HG03521 (cell line): ENCODE data around the gene KIF21B.

Experiments
- ATAC-seq: cut with Tn5 transposase; IDR thresholded peaks from one replicate; pipeline ENCODE4 v1.9.1; 2021; ENCODE audit warnings: mild to moderate bottlenecking, moderate library complexity; ENCODE audit not compliant: unreplicated experiment

KIF21B gene

DNA sequence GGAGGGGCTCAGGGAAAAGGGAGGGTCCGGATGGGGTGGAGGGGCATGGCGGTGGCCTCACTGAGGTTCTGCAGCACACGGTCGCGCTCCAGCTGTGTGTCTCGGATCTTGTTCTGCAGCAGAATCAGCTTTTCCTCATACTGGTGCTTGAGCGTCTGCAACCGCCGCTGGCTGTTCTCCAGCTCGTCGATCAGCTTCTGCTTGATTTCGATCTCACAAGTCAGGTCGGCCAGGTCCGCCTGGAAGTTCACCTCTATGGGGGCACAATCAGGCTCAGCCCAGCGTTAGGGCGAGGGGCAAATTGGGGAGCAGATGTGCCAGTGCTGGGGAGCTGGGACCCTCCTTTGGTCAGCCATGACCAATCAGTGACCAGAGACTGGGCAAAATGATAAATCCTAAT lies 25.2 kb downstream of the KIF21B start:
- ATAC-seq, result no peak

DNA sequence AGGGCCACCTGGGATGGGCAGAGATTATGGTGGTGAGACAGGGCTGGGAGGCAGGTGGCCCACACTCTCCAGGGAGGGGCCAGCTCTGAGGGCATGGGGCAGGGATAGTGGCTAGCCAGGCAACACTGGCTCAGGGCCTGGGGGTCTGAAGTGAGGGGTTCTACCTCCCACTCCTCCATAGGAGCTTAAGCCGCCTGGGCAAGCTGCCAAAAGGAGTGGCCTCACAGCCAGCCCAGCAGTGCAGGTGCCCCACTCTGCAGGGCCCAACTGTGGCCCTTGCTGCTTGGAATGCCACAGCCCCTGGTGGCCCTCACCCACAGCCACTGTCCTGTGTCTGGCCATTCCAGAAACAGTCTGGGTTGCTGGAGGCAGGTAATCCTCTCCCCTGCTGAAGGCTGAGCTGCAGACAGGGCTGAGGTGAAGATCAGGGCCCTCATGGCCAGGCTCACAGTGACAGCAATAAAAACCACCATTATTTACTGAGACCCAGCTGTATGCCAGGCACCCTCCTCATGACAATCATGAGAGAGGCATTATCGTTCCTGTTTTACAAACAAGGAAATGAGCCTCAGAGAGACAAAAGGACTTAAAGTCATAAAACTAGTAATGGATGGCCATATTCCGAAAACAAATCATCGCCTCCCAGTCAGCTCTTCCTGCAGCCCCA lies 31.0 kb downstream of the KIF21B start:
- no peak for ATAC-seq

DNA sequence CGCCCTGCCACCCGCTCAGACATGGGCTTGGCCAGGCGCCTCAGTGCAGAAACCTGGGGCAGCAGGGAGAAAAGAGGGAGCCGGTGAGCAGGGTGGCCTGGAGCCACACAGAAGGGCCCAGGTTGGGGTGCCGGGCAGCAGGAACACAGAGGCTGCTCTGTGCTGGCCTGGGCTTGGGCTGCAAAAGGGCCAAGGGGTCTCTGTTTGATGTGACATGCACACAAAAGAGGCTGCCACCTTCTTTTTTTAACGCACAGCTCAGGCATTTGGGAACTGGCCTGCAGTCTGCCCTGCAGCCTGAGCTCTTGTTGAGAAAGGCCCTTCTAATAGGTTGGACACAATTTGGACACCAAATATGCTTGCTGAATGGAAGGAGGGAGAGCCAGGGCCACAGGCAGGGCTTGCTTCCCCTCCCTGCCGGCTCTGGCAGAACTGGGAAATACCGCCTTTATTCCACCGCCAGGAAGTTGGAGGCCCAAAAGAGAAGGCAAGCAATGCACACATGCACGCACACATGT lies 32.4 kb downstream of the KIF21B start:
- ATAC-seq, result no peak

DNA sequence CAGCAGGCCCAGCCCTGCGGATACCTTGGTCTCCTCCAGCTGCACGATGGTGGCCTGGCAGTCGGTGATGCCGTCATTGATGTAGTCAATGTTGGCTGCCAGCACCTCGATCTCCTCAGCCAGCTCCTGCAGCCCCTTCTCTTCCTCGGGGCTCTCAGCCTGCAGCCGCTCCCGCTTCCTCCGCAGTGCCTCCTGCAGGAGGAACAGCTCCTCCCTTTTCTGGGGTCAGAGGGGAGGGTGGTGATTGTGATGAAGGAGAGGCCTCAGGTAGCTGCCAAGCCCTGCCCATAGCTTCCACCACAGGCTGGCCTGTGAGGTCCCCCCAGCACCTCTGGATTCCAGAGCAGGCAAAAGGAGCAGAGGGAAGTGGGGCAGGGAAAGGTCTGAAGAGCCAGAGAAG lies 33.4 kb downstream of the KIF21B start:
- no peak for ATAC-seq

DNA sequence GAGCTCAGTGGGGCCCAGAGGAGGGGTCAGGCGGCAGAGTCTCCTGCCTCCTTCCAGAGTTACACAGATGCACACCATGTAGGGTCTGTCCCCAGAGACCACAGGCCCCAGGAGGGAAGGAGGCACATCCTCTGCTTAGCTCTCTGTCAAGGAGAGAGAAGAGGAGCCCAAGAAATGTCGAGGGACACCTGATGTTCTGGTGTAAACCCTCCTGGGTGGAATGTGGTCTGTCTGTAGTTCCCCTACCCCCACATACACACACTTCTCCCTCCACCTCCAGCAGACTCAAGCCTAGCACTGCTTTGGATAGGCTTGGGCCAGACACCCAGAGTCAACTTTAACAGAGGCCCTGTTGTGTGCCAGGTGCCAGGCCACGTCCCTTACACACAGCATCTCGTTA lies 34.2 kb downstream of the KIF21B start:
- no peak for ATAC-seq

DNA sequence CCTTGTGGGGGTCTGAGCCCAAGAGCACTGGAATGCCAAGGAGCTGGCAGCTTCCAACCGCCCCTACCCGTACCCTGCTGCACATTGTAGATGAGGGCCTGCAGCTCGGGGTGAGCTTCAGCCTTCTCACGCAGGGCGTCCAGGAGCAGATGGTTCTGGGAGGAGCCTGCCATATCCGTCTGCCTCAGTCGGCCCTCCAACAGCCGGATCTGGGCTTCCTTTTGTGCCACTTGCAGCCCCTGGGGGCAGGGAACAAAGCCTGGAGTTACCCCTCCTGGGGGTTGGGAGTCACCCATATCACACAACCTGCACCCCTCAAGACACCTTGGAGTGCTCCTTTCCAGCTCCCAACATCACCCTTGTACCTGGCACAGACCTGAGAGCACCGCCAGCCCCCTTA lies 34.8 kb downstream of the KIF21B start:
- no peak for ATAC-seq

DNA sequence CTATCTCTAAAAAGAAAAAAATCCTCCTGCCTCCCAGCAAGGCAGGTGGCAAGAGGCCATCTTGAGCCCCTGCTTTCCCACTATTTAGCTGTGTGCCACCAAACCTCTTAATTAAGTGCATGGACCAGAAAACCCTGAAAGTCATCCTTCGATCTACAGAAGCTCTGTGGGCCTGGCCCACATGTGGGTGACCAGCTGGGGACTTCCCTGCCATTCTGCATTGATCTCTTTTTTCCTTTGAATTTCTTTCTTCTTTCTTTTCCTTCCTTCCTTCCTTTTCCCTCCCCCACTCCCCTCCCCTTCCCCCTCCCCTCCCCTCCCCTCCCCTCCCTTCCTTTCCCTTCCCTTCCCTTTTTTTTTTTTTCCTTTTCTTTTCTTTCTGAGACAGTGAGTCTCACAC lies 38.0 kb downstream of the KIF21B start:
- ATAC-seq, result no peak

DNA sequence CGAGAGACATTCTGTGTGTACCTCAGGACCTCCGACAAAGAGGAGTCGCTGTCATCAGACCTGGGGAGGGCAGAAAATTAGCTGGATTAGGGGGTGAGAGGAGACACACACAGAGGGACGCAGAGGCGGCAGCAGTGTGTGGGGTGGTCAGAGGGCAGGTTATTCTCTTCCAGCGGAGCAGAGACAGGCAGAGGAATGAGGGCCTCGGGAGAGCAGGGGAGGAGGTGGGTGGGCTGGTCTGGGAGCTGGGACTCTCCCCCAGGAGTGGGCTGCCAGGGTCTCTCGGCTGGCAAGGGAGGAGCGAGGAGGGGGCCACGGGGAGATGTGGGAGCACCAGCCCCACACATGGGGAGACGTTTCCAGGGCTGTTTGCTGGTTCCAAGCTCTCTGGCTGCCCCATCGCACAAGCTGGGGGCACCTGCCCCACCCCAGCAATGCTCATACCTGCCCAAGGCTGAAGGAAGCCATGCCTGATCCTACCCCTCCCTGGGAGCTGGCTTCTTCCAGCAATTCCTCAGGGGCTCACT lies 40.4 kb downstream of the KIF21B start:
- no peak for ATAC-seq

DNA sequence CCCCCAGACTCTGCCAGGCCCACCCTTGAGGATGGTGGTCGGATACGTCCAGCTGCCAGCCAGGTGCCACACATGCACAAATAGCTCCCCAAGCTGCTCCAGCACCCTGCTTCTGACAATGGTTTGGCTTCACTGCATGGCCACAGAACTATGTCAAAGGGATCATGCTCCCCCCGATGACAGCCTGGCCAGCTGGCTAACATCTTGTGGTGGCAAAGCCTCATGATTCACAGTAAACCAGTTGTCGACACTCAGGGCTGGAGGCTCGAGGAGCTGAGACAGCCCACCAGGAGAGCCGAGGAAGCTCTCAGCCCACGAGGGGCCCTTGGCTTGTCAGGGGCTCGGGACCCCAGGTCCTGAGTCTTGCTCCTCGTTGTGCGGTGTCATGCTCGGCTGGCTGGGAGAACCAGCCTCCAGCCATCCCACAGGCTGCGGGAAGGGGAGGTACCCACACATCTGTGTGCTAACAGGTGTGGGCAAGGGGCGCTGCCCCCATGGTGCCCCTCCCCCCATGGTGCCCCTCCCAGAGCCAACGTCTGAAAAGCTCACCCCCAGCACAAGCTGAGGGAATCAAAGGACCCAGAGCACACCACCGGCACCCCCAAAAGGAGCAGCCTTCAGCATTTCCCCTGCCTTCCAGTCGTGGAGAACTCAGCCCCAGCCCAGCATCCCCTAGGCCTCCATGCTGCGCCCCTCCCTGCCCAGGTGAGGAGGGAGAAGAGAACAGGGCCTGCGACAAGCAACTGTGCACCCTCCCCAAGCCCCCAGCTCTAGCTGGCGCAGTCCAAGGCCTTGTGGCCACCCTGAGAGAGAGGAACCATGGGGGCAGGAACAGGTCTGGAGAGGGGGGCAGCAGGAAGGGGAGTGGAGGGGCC lies 41.2 kb downstream of the KIF21B start:
- no peak for ATAC-seq

DNA sequence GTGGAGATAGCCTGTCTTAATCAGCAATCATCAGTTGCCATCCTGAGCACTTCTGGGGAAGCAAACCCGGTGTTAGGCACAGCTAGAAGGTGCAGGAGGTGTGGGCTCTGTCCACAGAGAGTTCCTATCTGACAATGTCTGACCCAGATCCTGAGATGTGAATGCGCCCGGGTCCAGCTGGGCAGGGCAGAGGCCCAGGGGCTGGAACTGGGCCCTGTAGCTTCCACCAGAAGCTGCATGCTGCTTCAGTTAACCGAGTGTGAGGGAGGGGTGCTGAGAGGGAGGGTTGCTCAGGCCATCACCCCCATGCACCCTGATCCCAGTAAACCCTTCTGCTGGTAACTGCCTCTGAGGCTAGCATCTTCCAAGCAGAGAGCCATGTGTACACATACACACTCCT lies 42.2 kb downstream of the KIF21B start:
- ATAC-seq, result no peak

DNA sequence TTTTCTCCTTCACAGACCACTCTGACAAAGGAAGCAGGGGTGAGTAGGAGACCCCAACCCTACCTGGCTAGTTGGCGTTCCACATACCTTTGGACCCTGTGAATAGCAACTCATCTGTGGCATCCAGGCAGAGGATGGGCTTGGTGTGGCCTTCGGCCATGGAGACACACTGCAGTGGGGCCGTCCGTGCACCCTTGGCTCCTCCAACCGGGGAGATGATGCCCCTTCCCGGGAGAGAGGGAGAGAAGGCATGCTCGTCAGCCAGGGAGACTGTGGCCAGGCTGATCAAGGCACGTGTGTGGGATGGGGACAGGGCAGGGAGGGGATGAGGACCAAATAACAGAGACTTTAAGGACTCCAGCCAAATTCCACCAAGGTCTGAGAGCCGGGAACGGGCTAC lies 42.6 kb downstream of the KIF21B start:
- no peak for ATAC-seq

DNA sequence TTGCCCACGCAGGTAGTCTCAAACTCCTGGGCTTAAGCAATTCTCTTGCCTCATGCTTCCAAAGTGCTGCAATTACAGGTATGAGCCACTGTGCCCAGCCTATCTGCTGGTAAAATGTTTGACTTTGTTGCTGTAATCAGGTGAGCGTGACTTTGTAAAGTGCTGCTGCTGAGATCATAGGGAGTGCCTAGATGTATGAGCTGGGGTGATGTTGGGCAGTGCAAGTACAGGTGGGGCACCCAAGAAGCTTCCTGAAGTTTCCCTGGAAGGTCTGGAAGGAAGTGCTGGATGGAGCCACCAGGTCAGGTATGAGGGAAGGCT lies 43.1 kb downstream of the KIF21B start:
- ATAC-seq, result no peak

DNA sequence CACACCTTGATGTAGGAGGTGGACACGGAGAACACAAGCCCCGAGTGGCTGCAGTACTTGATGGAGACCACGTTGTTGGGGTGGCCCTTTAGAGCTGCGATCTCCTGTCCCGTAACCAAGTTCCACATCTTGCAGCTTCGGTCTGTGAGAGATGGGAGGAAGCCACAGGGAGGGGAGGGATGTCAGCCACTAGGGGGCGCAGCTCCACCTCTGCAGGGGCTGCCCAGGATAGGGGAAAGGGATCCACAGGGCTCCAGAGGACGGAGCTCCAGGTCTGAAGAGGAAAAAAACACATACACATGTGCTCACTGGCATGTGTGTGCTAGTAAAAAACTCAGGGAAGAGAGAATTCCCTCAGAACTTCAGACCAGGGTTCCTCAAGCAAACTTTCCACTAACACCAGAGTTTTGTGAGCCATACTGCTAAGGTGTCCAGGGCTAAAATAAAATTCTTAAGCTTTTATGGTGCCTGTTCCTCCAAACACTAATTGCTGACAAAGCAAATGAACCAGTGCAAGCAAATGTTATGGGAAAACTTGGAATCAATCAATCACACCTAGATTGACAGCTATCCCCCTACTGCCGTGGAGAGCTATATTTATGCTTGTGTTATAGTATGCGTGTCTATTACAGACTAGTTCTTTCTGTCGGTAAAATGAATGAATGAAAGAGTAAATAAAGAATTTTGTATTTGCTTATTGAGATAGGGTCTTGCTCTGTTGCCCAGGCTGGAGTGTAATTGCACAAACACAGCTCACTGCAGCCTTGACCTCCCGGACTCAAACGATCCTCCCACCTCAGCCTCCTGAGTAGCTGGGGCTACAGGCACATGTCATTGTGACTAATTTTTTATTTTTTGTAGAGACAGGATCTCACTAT lies 43.7 kb downstream of the KIF21B start:
- no peak for ATAC-seq

DNA sequence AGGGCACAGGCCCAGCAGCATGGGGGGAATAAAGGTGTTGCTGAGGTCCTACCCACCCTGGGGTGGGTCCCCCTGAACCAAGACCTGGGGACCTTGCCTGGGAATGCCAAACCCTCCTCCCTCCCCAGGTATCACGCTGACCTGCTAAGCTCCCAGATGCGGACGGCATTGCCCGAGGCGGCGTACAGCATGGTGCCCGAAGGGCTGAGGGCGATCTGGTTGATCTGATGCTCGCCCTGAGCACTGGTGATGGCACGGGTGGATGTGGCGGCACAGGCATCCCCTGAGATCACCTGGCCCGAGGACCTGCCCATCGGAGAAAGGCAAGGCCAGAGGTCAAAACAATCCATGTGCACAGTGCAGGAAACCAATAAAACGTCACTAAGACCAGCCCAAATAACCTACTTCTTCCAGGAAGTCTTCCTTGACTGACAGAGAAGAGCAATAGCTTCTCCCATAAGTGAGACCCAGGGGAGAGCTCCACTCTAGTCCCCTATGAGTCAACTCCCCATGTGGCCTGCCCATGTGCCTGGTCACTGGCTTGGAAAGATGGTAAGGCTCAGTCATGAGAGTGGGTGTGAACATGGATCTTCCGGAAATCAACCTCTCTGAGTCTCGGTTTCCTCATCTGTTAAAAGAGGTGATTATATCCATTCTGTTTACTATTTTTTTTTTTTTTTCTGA lies 46.3 kb downstream of the KIF21B start:
- ATAC-seq, result no peak

DNA sequence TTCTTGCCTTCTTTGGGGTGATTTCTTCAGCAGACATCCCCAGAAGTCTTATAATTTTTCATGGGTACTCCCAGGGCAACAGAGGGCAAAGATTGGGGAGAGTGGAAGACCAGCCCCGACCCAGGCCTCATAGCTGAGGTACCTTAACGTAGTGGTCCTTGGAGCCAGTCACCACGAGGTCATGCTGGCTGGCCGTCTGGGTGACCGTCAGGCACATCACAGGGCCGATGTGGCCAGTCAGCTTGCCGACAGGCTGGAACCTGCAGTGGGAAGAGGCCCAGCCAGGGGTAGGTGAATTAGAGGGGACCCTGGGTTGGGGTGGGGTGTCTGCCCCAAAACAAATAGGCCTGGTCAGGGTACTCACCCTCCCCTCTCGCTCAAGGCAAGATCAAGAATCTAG lies 46.9 kb downstream of the KIF21B start:
- no peak for ATAC-seq

DNA sequence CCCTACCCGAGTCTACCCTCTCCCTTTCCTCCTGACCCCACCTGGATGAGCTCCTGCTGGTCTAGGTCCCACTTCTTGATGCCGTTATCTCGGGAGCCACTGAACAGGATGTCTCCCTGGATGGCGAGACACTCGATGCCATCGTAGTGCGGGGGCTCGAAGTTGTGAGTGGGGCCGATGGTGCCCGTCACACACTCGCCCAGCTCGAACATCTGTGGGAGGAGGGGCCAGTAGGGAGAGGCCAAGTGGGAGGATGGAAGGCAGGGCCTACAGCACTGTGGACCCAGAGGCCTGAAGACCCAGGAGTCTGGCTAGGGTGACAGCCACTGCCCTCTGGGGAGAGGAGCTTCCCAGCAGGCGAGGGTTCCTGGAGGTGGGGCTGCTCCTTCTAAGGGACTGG lies 48.1 kb downstream of the KIF21B start:
- ATAC-seq, result no peak

DNA sequence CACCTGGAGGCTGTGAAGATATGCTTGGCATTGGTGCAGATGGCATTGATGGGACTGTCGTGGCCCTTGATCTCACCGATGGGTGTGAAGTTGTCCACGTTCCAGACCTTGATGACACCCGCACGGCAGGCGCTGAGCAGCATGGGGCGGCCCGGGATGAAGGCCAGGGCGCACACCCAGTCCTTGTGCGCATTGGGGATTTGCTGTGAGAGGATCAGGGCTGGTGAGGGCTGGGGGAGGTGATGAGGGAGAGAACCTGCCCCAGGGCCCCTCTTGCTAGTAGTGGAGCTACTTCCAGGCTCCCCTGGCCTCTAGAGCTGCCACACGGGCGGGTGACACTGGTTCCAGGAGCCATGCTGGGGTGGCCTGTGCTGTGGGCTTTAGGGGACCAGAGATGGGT lies 48.8 kb downstream of the KIF21B start:
- ATAC-seq, result no peak

DNA sequence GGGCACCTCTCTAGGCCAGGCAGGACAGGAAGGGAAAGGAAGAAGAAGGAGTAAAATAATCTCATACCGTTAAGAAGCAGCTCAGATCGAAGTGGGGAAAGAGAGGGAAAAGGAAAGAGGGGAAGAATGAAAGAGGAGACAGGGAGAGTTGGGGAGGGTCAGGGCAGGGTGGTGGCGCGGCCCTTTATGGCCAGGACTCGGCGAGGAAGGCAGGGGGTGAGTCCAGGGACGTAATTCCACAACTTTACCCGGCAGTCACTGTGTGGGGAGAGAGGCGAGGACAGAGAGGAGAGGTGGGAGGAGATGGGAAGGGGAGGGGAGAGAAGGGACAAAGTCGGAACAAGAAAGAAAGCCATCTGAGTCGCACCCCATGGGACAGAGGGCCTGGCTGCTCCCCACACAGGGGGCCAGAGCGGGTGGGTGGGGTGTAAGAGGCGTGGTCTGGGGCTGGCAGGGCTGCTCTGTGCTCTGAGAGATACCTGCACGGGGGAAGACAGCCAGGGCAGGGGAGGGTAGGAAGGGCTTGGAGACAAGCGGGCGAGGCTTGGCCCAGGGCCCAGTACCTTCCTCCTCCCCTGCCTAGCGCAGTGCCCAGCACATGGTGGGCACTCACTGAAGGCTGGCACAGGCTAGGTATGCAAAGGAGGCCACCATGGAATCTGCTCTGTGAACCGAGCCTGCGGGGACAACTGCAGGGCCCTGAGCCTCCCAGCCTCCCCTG lies 49.4 kb downstream of the KIF21B start:
- no peak for ATAC-seq

DNA sequence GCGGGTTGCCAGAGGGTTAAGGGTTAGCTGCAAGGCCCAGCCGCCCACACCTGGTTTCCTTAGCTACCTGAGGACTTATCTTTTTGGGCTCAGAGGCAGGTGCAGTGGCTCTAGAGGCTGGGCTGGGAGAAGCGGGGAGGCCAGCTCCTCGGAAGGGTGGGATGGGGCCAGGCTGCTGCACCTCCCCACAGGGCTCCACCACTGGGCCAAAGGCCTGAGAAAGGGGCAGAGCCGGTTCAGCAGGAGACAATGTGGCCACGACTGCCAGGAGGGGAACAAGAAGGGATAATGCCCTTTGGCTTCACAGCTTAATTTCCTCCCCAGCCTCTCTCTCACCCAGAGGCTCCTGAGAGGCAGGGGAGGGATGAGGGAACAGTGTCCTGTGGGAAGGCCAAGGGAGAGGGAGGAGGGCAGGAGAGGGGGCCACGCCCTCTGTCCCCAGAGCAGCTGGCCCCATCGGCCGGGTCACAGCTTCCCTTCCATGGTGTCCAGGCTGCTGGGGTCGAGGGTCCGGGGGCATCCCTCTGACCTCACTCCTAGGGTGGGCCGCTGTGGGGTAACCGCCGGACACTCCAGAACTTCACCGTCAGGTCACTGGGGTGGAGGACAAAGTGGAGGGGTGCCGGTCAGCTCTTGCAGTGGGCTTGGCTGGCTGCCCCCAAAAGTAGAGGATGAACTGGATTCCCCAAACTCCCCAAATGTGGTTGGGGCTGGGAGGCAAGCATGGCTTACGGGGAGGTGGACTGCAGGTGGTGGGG lies 50.4 kb downstream of the KIF21B start:
- no peak for ATAC-seq
